WTC11 (cell line): ENCODE measurements around the gene COBLL1.

Experiments used
- ATF1 ChIP-seq: sonication (generic); formaldehyde crosslinking; IDR thresholded peaks from 2 replicates; pipeline ENCODE4 v1.8.1; 2023; ENCODE audit warnings: mild to moderate bottlenecking, moderate library complexity, missing genetic modification reagents
- CBFB ChIP-seq: sonication (generic); formaldehyde crosslinking; IDR thresholded peaks from 2 replicates; pipeline ENCODE4 v1.8.1; 2022; ENCODE audit warnings: mild to moderate bottlenecking, low read depth, missing genetic modification reagents
- ESRRA ChIP-seq: sonication (generic); formaldehyde crosslinking; IDR thresholded peaks from 2 replicates; pipeline ENCODE4 v1.8.1; 2022; ENCODE audit warnings: mild to moderate bottlenecking, missing genetic modification reagents, borderline replicate concordance
- IRF2 ChIP-seq: sonication (generic); formaldehyde crosslinking; IDR thresholded peaks from 2 replicates; pipeline ENCODE4 v1.8.0; 2022; ENCODE audit warnings: low read depth, missing genetic modification reagents, borderline replicate concordance
- ZNF317 ChIP-seq: sonication (generic); formaldehyde crosslinking; IDR thresholded peaks from 2 replicates; pipeline ENCODE4 v1.8.1; 2023; ENCODE audit warnings: low read depth, mild to moderate bottlenecking, moderate library complexity, missing genetic modification reagents, borderline replicate concordance
- ZNF416 ChIP-seq: fragments of 250-450 bp; sonication (Bioruptor Pico); IDR thresholded peaks from 2 replicates; pipeline ENCODE4 v1.9.0; 2021; ENCODE audit warnings: mild to moderate bottlenecking, inconsistent platforms
- TF ChIP-seq, protein P1 (sequence below): fragments of 250-450 bp; sonication (Bioruptor Pico); IDR thresholded peaks from 2 replicates; pipeline ENCODE4 v1.9.0; 2021; ENCODE audit warnings: mild to moderate bottlenecking
- TF ChIP-seq, protein P2 (sequence below): fragments of 200-600 bp; IDR thresholded peaks from 2 replicates; pipeline ENCODE4 v1.8.0; 2022; ENCODE audit warnings: antibody characterized with exemption
- TF ChIP-seq, protein P3 (sequence below): sonication (generic); formaldehyde crosslinking; IDR thresholded peaks from 2 replicates; pipeline ENCODE4 v1.8.0; 2022; ENCODE audit warnings: mild to moderate bottlenecking, missing genetic modification reagents
- TF ChIP-seq, protein P4 (sequence below): sonication (generic); formaldehyde crosslinking; IDR thresholded peaks from 2 replicates; pipeline ENCODE4 v1.8.1; 2022; ENCODE audit warnings: low read depth, mild to moderate bottlenecking, moderate library complexity, missing genetic modification reagents, borderline replicate concordance
- TF ChIP-seq, protein P5 (sequence below): sonication (generic); formaldehyde crosslinking; IDR thresholded peaks from 2 replicates; pipeline ENCODE4 v1.8.1; 2023; ENCODE audit warnings: mild to moderate bottlenecking, missing genetic modification reagents, moderate library complexity

DNA sequence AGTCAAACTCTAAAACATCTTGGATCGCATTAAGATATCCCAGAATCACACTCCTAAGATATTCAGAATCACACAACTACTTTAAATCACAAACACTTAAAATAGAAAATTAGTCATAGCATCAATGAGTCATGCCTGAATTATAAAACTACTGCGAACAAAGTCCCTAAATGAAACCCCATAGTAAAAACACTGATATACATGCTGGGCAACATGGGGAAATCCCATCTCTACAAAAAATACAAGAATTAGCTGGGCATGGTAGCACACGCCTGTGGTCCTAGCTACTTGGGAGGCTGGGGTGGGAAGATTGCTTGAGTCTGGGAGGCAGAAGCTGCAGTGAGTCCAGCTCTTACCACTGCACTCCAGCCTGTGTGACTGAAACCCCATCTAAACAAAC is 101.7 kb downstream of the COBLL1 start:
- TF ChIP-seq, protein P1, sequence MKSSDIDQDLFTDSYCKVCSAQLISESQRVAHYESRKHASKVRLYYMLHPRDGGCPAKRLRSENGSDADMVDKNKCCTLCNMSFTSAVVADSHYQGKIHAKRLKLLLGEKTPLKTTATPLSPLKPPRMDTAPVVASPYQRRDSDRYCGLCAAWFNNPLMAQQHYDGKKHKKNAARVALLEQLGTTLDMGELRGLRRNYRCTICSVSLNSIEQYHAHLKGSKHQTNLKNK (CRISPR knock-in tag), result no peak
- TF ChIP-seq, protein P2, sequence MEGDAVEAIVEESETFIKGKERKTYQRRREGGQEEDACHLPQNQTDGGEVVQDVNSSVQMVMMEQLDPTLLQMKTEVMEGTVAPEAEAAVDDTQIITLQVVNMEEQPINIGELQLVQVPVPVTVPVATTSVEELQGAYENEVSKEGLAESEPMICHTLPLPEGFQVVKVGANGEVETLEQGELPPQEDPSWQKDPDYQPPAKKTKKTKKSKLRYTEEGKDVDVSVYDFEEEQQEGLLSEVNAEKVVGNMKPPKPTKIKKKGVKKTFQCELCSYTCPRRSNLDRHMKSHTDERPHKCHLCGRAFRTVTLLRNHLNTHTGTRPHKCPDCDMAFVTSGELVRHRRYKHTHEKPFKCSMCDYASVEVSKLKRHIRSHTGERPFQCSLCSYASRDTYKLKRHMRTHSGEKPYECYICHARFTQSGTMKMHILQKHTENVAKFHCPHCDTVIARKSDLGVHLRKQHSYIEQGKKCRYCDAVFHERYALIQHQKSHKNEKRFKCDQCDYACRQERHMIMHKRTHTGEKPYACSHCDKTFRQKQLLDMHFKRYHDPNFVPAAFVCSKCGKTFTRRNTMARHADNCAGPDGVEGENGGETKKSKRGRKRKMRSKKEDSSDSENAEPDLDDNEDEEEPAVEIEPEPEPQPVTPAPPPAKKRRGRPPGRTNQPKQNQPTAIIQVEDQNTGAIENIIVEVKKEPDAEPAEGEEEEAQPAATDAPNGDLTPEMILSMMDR, result no peak
- TF ChIP-seq CBFB, result no peak
- TF ChIP-seq ZNF317 (CRISPR knock-in tag), result no peak
- TF ChIP-seq, protein P3, sequence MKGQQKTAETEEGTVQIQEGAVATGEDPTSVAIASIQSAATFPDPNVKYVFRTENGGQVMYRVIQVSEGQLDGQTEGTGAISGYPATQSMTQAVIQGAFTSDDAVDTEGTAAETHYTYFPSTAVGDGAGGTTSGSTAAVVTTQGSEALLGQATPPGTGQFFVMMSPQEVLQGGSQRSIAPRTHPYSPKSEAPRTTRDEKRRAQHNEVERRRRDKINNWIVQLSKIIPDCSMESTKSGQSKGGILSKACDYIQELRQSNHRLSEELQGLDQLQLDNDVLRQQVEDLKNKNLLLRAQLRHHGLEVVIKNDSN (CRISPR knock-in tag), result no peak
- TF ChIP-seq IRF2 (CRISPR knock-in tag), result no peak
- no peak for TF ChIP-seq ESRRA (CRISPR knock-in tag)
- TF ChIP-seq, protein P4, sequence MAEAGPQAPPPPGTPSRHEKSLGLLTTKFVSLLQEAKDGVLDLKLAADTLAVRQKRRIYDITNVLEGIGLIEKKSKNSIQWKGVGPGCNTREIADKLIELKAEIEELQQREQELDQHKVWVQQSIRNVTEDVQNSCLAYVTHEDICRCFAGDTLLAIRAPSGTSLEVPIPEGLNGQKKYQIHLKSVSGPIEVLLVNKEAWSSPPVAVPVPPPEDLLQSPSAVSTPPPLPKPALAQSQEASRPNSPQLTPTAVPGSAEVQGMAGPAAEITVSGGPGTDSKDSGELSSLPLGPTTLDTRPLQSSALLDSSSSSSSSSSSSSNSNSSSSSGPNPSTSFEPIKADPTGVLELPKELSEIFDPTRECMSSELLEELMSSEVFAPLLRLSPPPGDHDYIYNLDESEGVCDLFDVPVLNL (CRISPR knock-in tag), result no peak
- TF ChIP-seq ATF1 (CRISPR knock-in tag), result no peak
- TF ChIP-seq, protein P5, sequence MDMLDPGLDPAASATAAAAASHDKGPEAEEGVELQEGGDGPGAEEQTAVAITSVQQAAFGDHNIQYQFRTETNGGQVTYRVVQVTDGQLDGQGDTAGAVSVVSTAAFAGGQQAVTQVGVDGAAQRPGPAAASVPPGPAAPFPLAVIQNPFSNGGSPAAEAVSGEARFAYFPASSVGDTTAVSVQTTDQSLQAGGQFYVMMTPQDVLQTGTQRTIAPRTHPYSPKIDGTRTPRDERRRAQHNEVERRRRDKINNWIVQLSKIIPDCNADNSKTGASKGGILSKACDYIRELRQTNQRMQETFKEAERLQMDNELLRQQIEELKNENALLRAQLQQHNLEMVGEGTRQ (CRISPR knock-in tag), result no peak
- TF ChIP-seq ZNF416 (CRISPR knock-in tag), result no peak
